ENCODE measurements around the gene SLC22A1.
"Not testable (repeated sequence)": the region's sequence is repeated elsewhere in the genome, so short reads cannot be mapped to it uniquely, and the experiment has no call there.

SLC22A1 gene

GRCh38 chr6:160132776-160133338, 11.2 kb downstream of the SLC22A1 start:
- DNase-seq: no peak
- in situ Hi-C loops (cut with HindIII; ENCODE audit: low pct_ligation_motif_present, low pct_unique_long_range_greater_than_20kb, low sequenced_read_pairs): no loop called here

GRCh38 chr6:160133441-160134336, 12.1 kb downstream of the SLC22A1 start:
- in situ Hi-C loops (cut with HindIII; ENCODE audit: low pct_ligation_motif_present, low pct_unique_long_range_greater_than_20kb, low sequenced_read_pairs): no loop called here
- no peak for DNase-seq

GRCh38 chr6:160134337-160134751, 12.7 kb downstream of the SLC22A1 start:
- in situ Hi-C loops (cut with HindIII; ENCODE audit: low pct_ligation_motif_present, low pct_unique_long_range_greater_than_20kb, low sequenced_read_pairs); DNase-seq: not testable (repeated sequence)

- no peak for DNase-seq
- in situ Hi-C loops (cut with HindIII; ENCODE audit: low pct_ligation_motif_present, low pct_unique_long_range_greater_than_20kb, low sequenced_read_pairs): no loop called here
Measured at GRCh38 chr6:160134779-160135547, 13.3 kb downstream of the SLC22A1 start.

GRCh38 chr6:160135907-160136655, 14.5 kb downstream of the SLC22A1 start:
- no peak for DNase-seq
- in situ Hi-C loops (cut with HindIII; ENCODE audit: low pct_ligation_motif_present, low pct_unique_long_range_greater_than_20kb, low sequenced_read_pairs): no loop called here

GRCh38 chr6:160137130-160137988, 15.7 kb downstream of the SLC22A1 start:
- in situ Hi-C loops (cut with HindIII; ENCODE audit: low pct_ligation_motif_present, low pct_unique_long_range_greater_than_20kb, low sequenced_read_pairs): no loop called here

GRCh38 chr6:160137989-160138835, 16.6 kb downstream of the SLC22A1 start:
- peak; percentile 56 for DNase-seq

More at GRCh38 chr6:160137130-160137988, 15.7 kb downstream of the SLC22A1 start:
- no peak for DNase-seq

GRCh38 chr6:160138839-160139419, 17.3 kb downstream of the SLC22A1 start:
- no peak for DNase-seq
- in situ Hi-C loops (cut with HindIII; ENCODE audit: low pct_ligation_motif_present, low pct_unique_long_range_greater_than_20kb, low sequenced_read_pairs): no loop called here

More at GRCh38 chr6:160137989-160138835, 16.6 kb downstream of the SLC22A1 start:
- in situ Hi-C loops (cut with HindIII; ENCODE audit: low pct_ligation_motif_present, low pct_unique_long_range_greater_than_20kb, low sequenced_read_pairs): no loop called here

- peak; percentile 67 for DNase-seq
- in situ Hi-C loops (cut with HindIII; ENCODE audit: low pct_ligation_motif_present, low pct_unique_long_range_greater_than_20kb, low sequenced_read_pairs): no loop called here
Measured at GRCh38 chr6:160139420-160139851, 17.8 kb downstream of the SLC22A1 start.

- in situ Hi-C loops (cut with HindIII; ENCODE audit: low pct_ligation_motif_present, low pct_unique_long_range_greater_than_20kb, low sequenced_read_pairs); DNase-seq: not testable (repeated sequence)
Measured at GRCh38 chr6:160140493-160140892, 18.9 kb downstream of the SLC22A1 start.

GRCh38 chr6:160141001-160141726, 19.5 kb downstream of the SLC22A1 start:
- DNase-seq: no peak
- in situ Hi-C loops (cut with HindIII; ENCODE audit: low pct_ligation_motif_present, low pct_unique_long_range_greater_than_20kb, low sequenced_read_pairs): no loop called here

GRCh38 chr6:160142115-160142715, 20.6 kb downstream of the SLC22A1 start:
- in situ Hi-C loops (cut with HindIII; ENCODE audit: low pct_ligation_motif_present, low pct_unique_long_range_greater_than_20kb, low sequenced_read_pairs): no loop called here
- no peak for DNase-seq

GRCh38 chr6:160146454-160147145, 25.0 kb downstream of the SLC22A1 start:
- in situ Hi-C loops (cut with HindIII; ENCODE audit: low pct_ligation_motif_present, low pct_unique_long_range_greater_than_20kb, low sequenced_read_pairs): no loop called here
- DNase-seq: no peak

GRCh38 chr6:160147146-160147536, 25.5 kb downstream of the SLC22A1 start:
- DNase-seq: no peak
- in situ Hi-C loops (cut with HindIII; ENCODE audit: low pct_ligation_motif_present, low pct_unique_long_range_greater_than_20kb, low sequenced_read_pairs): no loop called here

GRCh38 chr6:160154471-160154870, 32.9 kb downstream of the SLC22A1 start:
- DNase-seq: no peak
- in situ Hi-C loops (cut with HindIII; ENCODE audit: low pct_ligation_motif_present, low pct_unique_long_range_greater_than_20kb, low sequenced_read_pairs): no loop called here
